Body of pancreas (tissue), 4 donors: ENCODE data around the gene CCNG1. TPM values are rescaled to one million over a fixed set of nuclear protein-coding genes. Genes with fewer than 3 reads are reported as not detected.
A peak's percentile ranks its signal among the peaks of the same experiment; 100 is the strongest.

Source experiments
- ATAC-seq: fragments of 150-250 bp; one replicate; pipeline ENCODE4 v1.9.1; 2016
- DNase-seq, 4 donors: peaks; one replicate each; pipeline ENCODE4 v3.0.0-alpha.2; 2019
- H3K27ac ChIP-seq, 4 donors: fragments of 200-600 bp; sonication (generic); 1 replicate in 3 of 4; 2 replicates in 1 of 4; pipeline versions ENCODE4 v1.5.1 to v1.6.1; 2016 to 2019; ENCODE audit warnings: mild to moderate bottlenecking in 1 of 4, mixed read lengths in 1 of 4, moderate library complexity in 1 of 4
- H3K27me3 ChIP-seq, 2 donors: fragments of 200-600 bp; sonication (generic); one replicate each; pipeline ENCODE4 v1.6.0; 2016; ENCODE audit warnings: mild to moderate bottlenecking in 1 of 2
- H3K36me3 ChIP-seq, 2 donors: fragments of 200-600 bp; sonication (generic); replicated peaks in 1 of 2; 2 replicates each; pipeline ENCODE4 v1.5.1; 2016; ENCODE audit warnings: low read depth in 2 of 2; ENCODE audit not compliant: insufficient read depth in 1 of 2
- H3K4me1 ChIP-seq: fragments of 200-600 bp; sonication (generic); one replicate; pipeline ENCODE4 v1.6.0; 2016
- H3K4me3 ChIP-seq, 2 donors: fragments of 200-600 bp; sonication (generic); 1 replicate in 1 of 2; 2 replicates in 1 of 2; pipeline ENCODE4 v1.5.1; 2016 to 2019
- H3K9me3 ChIP-seq, 3 donors: fragments of 200-600 bp; sonication (generic); 1 replicate in 2 of 3; 2 replicates in 1 of 3; pipeline ENCODE4 v1.5.1; 2016
- CTCF ChIP-seq, 7 experiments: fragments of 450-650 bp in 4 of 7; fragments of 200-600 bp in 3 of 7; sonication (generic) in 3 of 7; IDR thresholded peaks; one replicate each; pipeline ENCODE4 v1.5.1; 2016 to 2019; ENCODE audit warnings: antibody characterized with exemption in 7 of 7
- POLR2A ChIP-seq, 3 donors: fragments of 450-650 bp; IDR thresholded peaks; one replicate each; pipeline ENCODE4 v1.6.1; 2016; ENCODE audit warnings: antibody characterized with exemption in 3 of 3, mild to moderate bottlenecking in 2 of 3
- WGBS, 2 donors: methylation state at CpG; one replicate each; pipeline ENCODE4 v1.1.5; 2017; 5-methylcytosine and 5-hydroxymethylcytosine counted together
- intact Hi-C: fragments of 100-400 bp; cut with DNase I; formaldehyde crosslinking; loops from one replicate; pipeline ENCODE4 v1.15.1; 2023
- total RNA-seq, 2 donors: library from RNA; depleted of rRNA; stranded (reverse); fragments of >200 nt; gene quantifications; one replicate each; pipeline ENCODE4 v1.1.0, GENCODE V29; 2016

CCNG1 gene
- total RNA-seq, 2 donors from 2014 or later, result 52.4 to 118 TPM

GRCh38 chr5:163432544-163432943, 4.9 kb upstream of the CCNG1 start:
- 36 to 48% methylated on average over 1 of the region's 1 CpG for WGBS, 2 donors

GRCh38 chr5:163433271-163433670, 4.1 kb upstream of the CCNG1 start:
- Histone ChIP-seq H3K27me3 (no peaks in the 10 kb centered on the region), H3K36me3 (no peaks in the 10 kb centered on the region), H3K9me3 (no peaks in the 10 kb centered on the region), H3K4me1 (peaks cover 39% of the 10 kb centered on the region), H3K4me3 (no peak overlapping the region), H3K27ac (peak overlapping the region in 2 of 4 donors; percentile 23 to 76)
- WGBS, 2 donors, result 22 to 23% methylated on average over 5 of the region's 5 CpGs
- ATAC-seq (peak; percentile 9), DNase-seq (peak; percentile 24 to 64 (median 29))
- TF ChIP-seq CTCF (IDR thresholded peaks at IDR 0.05), result no peak
- peak in 1 of 3 donors; percentile 18 for TF ChIP-seq POLR2A (IDR thresholded peaks at IDR 0.05)
- intact Hi-C loops, result no loop called here

More at GRCh38 chr5:163432544-163432943, 4.9 kb upstream of the CCNG1 start:
- TF ChIP-seq CTCF (IDR thresholded peaks at IDR 0.05) (no peak), POLR2A (IDR thresholded peaks at IDR 0.05) (no peak)
- H3K27me3 ChIP-seq, result no peaks in the 10 kb centered on the region
- intact Hi-C loops, result no loop called here
- H3K9me3 ChIP-seq, result no peaks in the 10 kb centered on the region
- no peak overlapping the region for H3K4me3 ChIP-seq
- no peaks in the 10 kb centered on the region for H3K36me3 ChIP-seq
- H3K27ac ChIP-seq, result no peak overlapping the region
- ATAC-seq (no peak), DNase-seq (no peak)
- peaks cover 39% of the 10 kb centered on the region for H3K4me1 ChIP-seq

GRCh38 chr5:163434401-163434866, 3.0 kb upstream of the CCNG1 start:
- intact Hi-C loops, result no loop called here
- ATAC-seq, result peak; percentile 22
- Histone ChIP-seq H3K27ac (peak overlapping the region in 3 of 4 donors; percentile 41 to 76 (median 75)), H3K27me3 (no peaks in the 10 kb centered on the region), H3K36me3 (no peaks in the 10 kb centered on the region), H3K9me3 (no peaks in the 10 kb centered on the region), H3K4me3 (no peak overlapping the region), H3K4me1 (peaks cover 50% of the 10 kb centered on the region)
- TF ChIP-seq CTCF (IDR thresholded peaks at IDR 0.05) (no peak), POLR2A (IDR thresholded peaks at IDR 0.05) (no peak)
- 7 to 19% methylated on average over 3 of the region's 3 CpGs for WGBS, 2 donors
- peak; percentile 50 to 80 (median 71) for DNase-seq

- ATAC-seq (no peak), DNase-seq (no peak)
- intact Hi-C loops, result no loop called here
- peaks cover 71% of the 10 kb centered on the region for H3K4me1 ChIP-seq
- WGBS, 2 donors, result 67 to 78% methylated on average over 4 of the region's 4 CpGs
- no peaks in the 10 kb centered on the region for H3K27me3 ChIP-seq
- H3K4me3 ChIP-seq, result no peak overlapping the region
- peak overlapping the region in 3 of 4 donors; percentile 91 to 97 (median 94) for H3K27ac ChIP-seq
- H3K36me3 ChIP-seq, result no peaks in the 10 kb centered on the region
- no peaks in the 10 kb centered on the region for H3K9me3 ChIP-seq
- TF ChIP-seq CTCF (IDR thresholded peaks at IDR 0.05) (no peak), POLR2A (IDR thresholded peaks at IDR 0.05) (no peak)
Measured at GRCh38 chr5:163436515-163436914, 880 bp upstream of the CCNG1 start.

- Histone ChIP-seq H3K9me3 (no peaks in the 10 kb centered on the region), H3K4me1 (peaks cover 73% of the 10 kb centered on the region), H3K36me3 (peaks cover 0 to 1% of the 10 kb centered on the region in 2 donors), H3K4me3 (no peak overlapping the region), H3K27me3 (no peaks in the 10 kb centered on the region), H3K27ac (peak overlapping the region; percentile 72 to 97 (median 92))
- no peak for TF ChIP-seq POLR2A (IDR thresholded peaks at IDR 0.05)
- no peak for TF ChIP-seq CTCF (IDR thresholded peaks at IDR 0.05)
- DNase-seq (no peak), ATAC-seq (no peak)
- intact Hi-C loops, result no loop called here
- WGBS, 2 donors, result 0% methylated on average over 4 to 6 of the region's 6 CpGs
Measured at GRCh38 chr5:163437011-163437308, 435 bp upstream of the CCNG1 start.
